HepG2 (cell line): ENCODE measurements around the gene PSMB3. TPM values are rescaled to one million over a fixed set of nuclear protein-coding genes. Genes with fewer than 3 reads are reported as not detected.

Experiments used
- BORCS8-MEF2B ChIP-seq: sonication (generic); formaldehyde crosslinking; IDR thresholded peaks from 2 replicates; pipeline ENCODE4 v1.8.0; 2022; ENCODE audit warnings: mild to moderate bottlenecking, missing genetic modification reagents
- MAFF ChIP-seq: IDR thresholded peaks from 2 replicates; pipeline ENCODE4 v1.6.1; 2011; ENCODE audit warnings: low read depth, low read length, improper control_type of control experiment
- REPIN1 ChIP-seq: sonication (generic); formaldehyde crosslinking; IDR thresholded peaks from 2 replicates; pipeline ENCODE4 v1.8.0; 2022; ENCODE audit warnings: missing genetic modification reagents, low read depth, mild to moderate bottlenecking, borderline replicate concordance
- SOX5 ChIP-seq: IDR thresholded peaks from 2 replicates; pipeline ENCODE4 v1.6.1; 2016; ENCODE audit warnings: borderline replicate concordance
- SP4 ChIP-seq: sonication (generic); formaldehyde crosslinking; IDR thresholded peaks from 2 replicates; pipeline ENCODE4 v1.8.1; 2023; ENCODE audit warnings: mild to moderate bottlenecking, missing genetic modification reagents
- ZNF30 ChIP-seq: sonication (generic); formaldehyde crosslinking; IDR thresholded peaks from 2 replicates; pipeline ENCODE4 v1.5.0; 2020; ENCODE audit warnings: mild to moderate bottlenecking, missing genetic modification reagents
- ZNF563 ChIP-seq: sonication (generic); formaldehyde crosslinking; IDR thresholded peaks from 2 replicates; pipeline ENCODE4 v1.8.0; 2022; ENCODE audit warnings: mild to moderate bottlenecking, moderate library complexity, missing genetic modification reagents
- ZNF564 ChIP-seq: sonication (generic); formaldehyde crosslinking; IDR thresholded peaks from 2 replicates; pipeline ENCODE4 v1.8.1; 2023; ENCODE audit warnings: mild to moderate bottlenecking, missing genetic modification reagents
- ZNF572 ChIP-seq: sonication (generic); formaldehyde crosslinking; IDR thresholded peaks from 2 replicates; pipeline ENCODE4 v1.5.1; 2020; ENCODE audit warnings: mild to moderate bottlenecking, missing genetic modification reagents
- ZNF790 ChIP-seq: sonication (generic); formaldehyde crosslinking; IDR thresholded peaks from 2 replicates; pipeline ENCODE4 v1.8.0; 2022; ENCODE audit warnings: missing genetic modification reagents, mild to moderate bottlenecking, borderline replicate concordance
- polyA plus RNA-seq, 8 experiments: library from polyadenylated mRNA; depleted of rRNA in 3 of 8; stranded (reverse) in 7 of 8; unstranded in 1 of 8; fragments of >200 nt; fragmentation: Illumina TruSeq in 4 of 8; extraction: Trizol in 4 of 8; gene quantifications; 2 replicates each; pipeline versions ENCODE4 v1.2.1 to v1.2.3, GENCODE V29; 2011 to 2016; ENCODE audit warnings: low read depth in 4 of 8, missing spikeins in 1 of 8, mixed read lengths in 1 of 8; ENCODE audit not compliant: insufficient read depth in 1 of 8
- total RNA-seq, 5 experiments: library from RNA; depleted of rRNA; stranded (reverse); fragments of >200 nt; fragmentation: Illumina TruSeq; extraction: Trizol; gene quantifications; 2 replicates each; pipeline ENCODE4 v1.2.3, GENCODE V29; 2016; ENCODE audit warnings: low read depth in 1 of 5
- TF ChIP-seq, protein P1 (sequence below), 2 experiments: sonication (generic) in 1 of 2; formaldehyde crosslinking in 1 of 2; IDR thresholded peaks; 2 replicates each; pipeline versions ENCODE4 v1.4.0 to v1.6.1; 2016 to 2020; ENCODE audit warnings: borderline replicate concordance in 1 of 2, low read depth in 1 of 2, mild to moderate bottlenecking in 1 of 2, missing genetic modification reagents in 1 of 2
- TF ChIP-seq, protein P2 (sequence below): sonication (generic); formaldehyde crosslinking; IDR thresholded peaks from 2 replicates; pipeline ENCODE4 v1.9.0; 2021; ENCODE audit warnings: missing genetic modification reagents, borderline replicate concordance
- TF ChIP-seq, protein P3 (sequence below): sonication (generic); formaldehyde crosslinking; IDR thresholded peaks from 2 replicates; pipeline ENCODE4 v1.5.0; 2020; ENCODE audit warnings: missing genetic modification reagents
- TF ChIP-seq, protein P4 (sequence below): sonication (generic); formaldehyde crosslinking; IDR thresholded peaks from 2 replicates; pipeline ENCODE4 v1.4.0; 2020; ENCODE audit warnings: mild to moderate bottlenecking, low read depth, missing genetic modification reagents
- TF ChIP-seq, protein P5 (sequence below): IDR thresholded peaks from 2 replicates; pipeline ENCODE4 v1.6.1; 2012; ENCODE audit warnings: low read depth, low read length, improper control_type of control experiment

The PSMB3 gene
- total and polyA plus RNA-seq, 2 of the 13 experiments (the other 11 are each of a cell fraction or from before 2014, with no cell fraction given) = 366 to 517 TPM

DNA sequence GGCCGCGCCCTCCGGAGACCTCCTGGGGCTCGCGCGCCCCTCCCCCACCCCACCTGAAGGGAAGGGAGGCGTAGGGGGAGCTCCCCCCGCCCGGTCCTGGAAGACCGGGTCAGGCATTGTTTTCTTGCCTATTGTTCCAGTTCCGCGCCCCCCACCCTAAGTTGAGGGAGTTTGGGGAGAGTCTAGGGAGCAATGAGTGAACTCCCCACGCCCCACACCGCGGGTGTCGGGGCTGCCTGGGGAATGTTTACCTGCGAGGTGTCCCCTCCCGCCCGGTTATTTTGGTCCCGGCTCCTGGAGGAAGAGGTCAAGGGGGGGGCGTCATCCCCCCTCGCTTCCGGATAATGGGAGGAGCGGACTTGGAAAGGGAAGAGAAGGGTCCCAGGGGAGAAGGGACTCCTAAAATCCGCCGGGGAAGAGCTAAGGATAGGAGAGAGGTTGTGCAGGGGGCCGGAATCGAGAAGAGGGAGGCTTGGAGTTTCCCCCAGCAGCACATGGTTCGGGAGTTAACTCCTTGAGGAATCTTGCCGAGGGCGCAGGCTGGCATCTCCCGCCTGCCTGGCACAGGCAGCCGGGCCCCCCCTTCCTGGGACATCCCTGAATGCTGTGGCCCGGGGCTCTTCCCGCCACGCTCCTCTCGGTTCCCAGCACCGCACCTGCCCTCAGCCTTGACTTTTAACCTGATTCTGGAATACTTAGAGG is 46.6 kb upstream of the PSMB3 start (continued):
- TF ChIP-seq, protein P1, sequence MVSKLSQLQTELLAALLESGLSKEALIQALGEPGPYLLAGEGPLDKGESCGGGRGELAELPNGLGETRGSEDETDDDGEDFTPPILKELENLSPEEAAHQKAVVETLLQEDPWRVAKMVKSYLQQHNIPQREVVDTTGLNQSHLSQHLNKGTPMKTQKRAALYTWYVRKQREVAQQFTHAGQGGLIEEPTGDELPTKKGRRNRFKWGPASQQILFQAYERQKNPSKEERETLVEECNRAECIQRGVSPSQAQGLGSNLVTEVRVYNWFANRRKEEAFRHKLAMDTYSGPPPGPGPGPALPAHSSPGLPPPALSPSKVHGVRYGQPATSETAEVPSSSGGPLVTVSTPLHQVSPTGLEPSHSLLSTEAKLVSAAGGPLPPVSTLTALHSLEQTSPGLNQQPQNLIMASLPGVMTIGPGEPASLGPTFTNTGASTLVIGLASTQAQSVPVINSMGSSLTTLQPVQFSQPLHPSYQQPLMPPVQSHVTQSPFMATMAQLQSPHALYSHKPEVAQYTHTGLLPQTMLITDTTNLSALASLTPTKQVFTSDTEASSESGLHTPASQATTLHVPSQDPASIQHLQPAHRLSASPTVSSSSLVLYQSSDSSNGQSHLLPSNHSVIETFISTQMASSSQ (IDR thresholded peaks at IDR 0.05; ENCODE audit: low read depth) = no peak
- TF ChIP-seq, protein P1 (CRISPR knock-in tag; IDR thresholded peaks at IDR 0.05; ENCODE audit: borderline replicate concordance) = peak; percentile 71
- TF ChIP-seq REPIN1 (CRISPR knock-in tag) (no peak), MAFF (no peak), ZNF563 (CRISPR knock-in tag) (peak; percentile 64; the same call in 1 of the 2 replicates), SOX5 (CRISPR knock-in tag) (peak; percentile 68; the same call in 1 of the 2 replicates), ZNF790 (CRISPR knock-in tag) (peak; percentile 84), ZNF30 (no peak), ZNF564 (no peak), BORCS8-MEF2B (CRISPR knock-in tag) (no peak), ZNF572 (no peak), SP4 (CRISPR knock-in tag) (no peak)
- TF ChIP-seq, protein P2, sequence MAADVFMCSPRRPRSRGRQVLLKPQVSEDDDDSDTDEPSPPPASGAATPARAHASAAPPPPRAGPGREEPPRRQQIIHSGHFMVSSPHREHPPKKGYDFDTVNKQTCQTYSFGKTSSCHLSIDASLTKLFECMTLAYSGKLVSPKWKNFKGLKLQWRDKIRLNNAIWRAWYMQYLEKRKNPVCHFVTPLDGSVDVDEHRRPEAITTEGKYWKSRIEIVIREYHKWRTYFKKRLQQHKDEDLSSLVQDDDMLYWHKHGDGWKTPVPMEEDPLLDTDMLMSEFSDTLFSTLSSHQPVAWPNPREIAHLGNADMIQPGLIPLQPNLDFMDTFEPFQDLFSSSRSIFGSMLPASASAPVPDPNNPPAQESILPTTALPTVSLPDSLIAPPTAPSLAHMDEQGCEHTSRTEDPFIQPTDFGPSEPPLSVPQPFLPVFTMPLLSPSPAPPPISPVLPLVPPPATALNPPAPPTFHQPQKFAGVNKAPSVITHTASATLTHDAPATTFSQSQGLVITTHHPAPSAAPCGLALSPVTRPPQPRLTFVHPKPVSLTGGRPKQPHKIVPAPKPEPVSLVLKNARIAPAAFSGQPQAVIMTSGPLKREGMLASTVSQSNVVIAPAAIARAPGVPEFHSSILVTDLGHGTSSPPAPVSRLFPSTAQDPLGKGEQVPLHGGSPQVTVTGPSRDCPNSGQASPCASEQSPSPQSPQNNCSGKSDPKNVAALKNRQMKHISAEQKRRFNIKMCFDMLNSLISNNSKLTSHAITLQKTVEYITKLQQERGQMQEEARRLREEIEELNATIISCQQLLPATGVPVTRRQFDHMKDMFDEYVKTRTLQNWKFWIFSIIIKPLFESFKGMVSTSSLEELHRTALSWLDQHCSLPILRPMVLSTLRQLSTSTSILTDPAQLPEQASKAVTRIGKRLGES = no peak
- TF ChIP-seq, protein P3, sequence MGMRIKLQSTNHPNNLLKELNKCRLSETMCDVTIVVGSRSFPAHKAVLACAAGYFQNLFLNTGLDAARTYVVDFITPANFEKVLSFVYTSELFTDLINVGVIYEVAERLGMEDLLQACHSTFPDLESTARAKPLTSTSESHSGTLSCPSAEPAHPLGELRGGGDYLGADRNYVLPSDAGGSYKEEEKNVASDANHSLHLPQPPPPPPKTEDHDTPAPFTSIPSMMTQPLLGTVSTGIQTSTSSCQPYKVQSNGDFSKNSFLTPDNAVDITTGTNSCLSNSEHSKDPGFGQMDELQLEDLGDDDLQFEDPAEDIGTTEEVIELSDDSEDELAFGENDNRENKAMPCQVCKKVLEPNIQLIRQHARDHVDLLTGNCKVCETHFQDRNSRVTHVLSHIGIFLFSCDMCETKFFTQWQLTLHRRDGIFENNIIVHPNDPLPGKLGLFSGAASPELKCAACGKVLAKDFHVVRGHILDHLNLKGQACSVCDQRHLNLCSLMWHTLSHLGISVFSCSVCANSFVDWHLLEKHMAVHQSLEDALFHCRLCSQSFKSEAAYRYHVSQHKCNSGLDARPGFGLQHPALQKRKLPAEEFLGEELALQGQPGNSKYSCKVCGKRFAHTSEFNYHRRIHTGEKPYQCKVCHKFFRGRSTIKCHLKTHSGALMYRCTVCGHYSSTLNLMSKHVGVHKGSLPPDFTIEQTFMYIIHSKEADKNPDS = peak; percentile 68; the same call in 1 of the 2 replicates
- TF ChIP-seq, protein P4, sequence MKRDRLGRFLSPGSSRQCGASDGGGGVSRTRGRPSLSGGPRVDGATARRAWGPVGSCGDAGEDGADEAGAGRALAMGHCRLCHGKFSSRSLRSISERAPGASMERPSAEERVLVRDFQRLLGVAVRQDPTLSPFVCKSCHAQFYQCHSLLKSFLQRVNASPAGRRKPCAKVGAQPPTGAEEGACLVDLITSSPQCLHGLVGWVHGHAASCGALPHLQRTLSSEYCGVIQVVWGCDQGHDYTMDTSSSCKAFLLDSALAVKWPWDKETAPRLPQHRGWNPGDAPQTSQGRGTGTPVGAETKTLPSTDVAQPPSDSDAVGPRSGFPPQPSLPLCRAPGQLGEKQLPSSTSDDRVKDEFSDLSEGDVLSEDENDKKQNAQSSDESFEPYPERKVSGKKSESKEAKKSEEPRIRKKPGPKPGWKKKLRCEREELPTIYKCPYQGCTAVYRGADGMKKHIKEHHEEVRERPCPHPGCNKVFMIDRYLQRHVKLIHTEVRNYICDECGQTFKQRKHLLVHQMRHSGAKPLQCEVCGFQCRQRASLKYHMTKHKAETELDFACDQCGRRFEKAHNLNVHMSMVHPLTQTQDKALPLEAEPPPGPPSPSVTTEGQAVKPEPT = 0 out of 2 replicates have a peak, but pooled peaks have one; percentile 31
- TF ChIP-seq, protein P5, sequence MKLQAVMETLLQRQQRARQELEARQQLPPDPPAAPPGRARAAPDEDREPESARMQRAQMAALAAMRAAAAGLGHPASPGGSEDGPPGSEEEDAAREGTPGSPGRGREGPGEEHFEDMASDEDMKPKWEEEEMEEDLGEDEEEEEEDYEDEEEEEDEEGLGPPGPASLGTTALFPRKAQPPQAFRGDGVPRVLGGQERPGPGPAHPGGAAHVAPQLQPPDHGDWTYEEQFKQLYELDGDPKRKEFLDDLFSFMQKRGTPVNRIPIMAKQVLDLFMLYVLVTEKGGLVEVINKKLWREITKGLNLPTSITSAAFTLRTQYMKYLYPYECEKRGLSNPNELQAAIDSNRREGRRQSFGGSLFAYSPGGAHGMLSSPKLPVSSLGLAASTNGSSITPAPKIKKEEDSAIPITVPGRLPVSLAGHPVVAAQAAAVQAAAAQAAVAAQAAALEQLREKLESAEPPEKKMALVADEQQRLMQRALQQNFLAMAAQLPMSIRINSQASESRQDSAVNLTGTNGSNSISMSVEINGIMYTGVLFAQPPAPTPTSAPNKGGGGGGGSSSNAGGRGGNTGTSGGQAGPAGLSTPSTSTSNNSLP = no peak
- TF ChIP-seq, all 625 proteins: peak for 150
